Lung (tissue), 12 donors: ENCODE measurements around the gene SLC29A3. TPM values are rescaled to one million over a fixed set of nuclear protein-coding genes. Genes with fewer than 3 reads are reported as not detected.

Experiments used
- ATAC-seq: fragments of 200-7000 bp; cut with Tn5 transposase; one replicate; pipeline ENCODE4 v1.9.1; 2020; ENCODE audit warnings: moderate number of reproducible peaks; ENCODE audit not compliant: insufficient read depth, low FRiP score
- DNase-seq, 3 donors: peaks; one replicate each; pipeline ENCODE4 v3.0.0-alpha.2; 2013 to 2017
- H3K27ac ChIP-seq, 2 donors: one replicate each; pipeline ENCODE4 v1.5.1; 2013; ENCODE audit warnings: mild to moderate bottlenecking in 2 of 2, moderate library complexity in 2 of 2, control low read depth in 1 of 2, inconsistent platforms in 1 of 2, low read depth in 1 of 2, low read length in 1 of 2
- H3K27me3 ChIP-seq, 3 donors: one replicate each; pipeline ENCODE4 v1.5.1; 2013; ENCODE audit warnings: low read length in 2 of 3; ENCODE audit not compliant: control insufficient read depth in 3 of 3, insufficient read depth in 3 of 3
- H3K36me3 ChIP-seq, 4 donors: one replicate each; pipeline ENCODE4 v1.5.1; 2013; ENCODE audit warnings: low read length in 4 of 4, mild to moderate bottlenecking in 1 of 4, moderate library complexity in 1 of 4; ENCODE audit not compliant: control insufficient read depth in 4 of 4, insufficient read depth in 4 of 4
- H3K4me1 ChIP-seq, 5 donors: one replicate each; pipeline ENCODE4 v1.5.1; 2013; ENCODE audit warnings: low read length in 5 of 5, mild to moderate bottlenecking in 2 of 5, moderate library complexity in 1 of 5; ENCODE audit not compliant: control insufficient read depth in 5 of 5, insufficient read depth in 5 of 5
- H3K4me3 ChIP-seq: one replicate; pipeline ENCODE4 v1.5.1; 2013; ENCODE audit warnings: mild to moderate bottlenecking, control low read depth, moderate library complexity
- H3K9ac ChIP-seq, 2 donors: one replicate each; pipeline ENCODE4 v1.5.1; 2013; ENCODE audit warnings: low read length in 2 of 2, control low read depth in 1 of 2; ENCODE audit not compliant: insufficient read depth in 1 of 2
- H3K9me3 ChIP-seq, 4 donors: one replicate each; pipeline ENCODE4 v1.5.1; 2013; ENCODE audit warnings: low read length in 3 of 4, mild to moderate bottlenecking in 1 of 4, moderate library complexity in 1 of 4; ENCODE audit not compliant: control insufficient read depth in 4 of 4, insufficient read depth in 3 of 4
- CTCF ChIP-seq: IDR thresholded peaks from 2 replicates; pipeline ENCODE4 v1.5.1; 2012; ENCODE audit warnings: mild to moderate bottlenecking; ENCODE audit errors: control extremely low read depth, extremely low read depth
- WGBS, 2 donors: extraction: QIAGEN DNeasy Blood & Tissue Kit; methylation state at CpG; one replicate each; pipeline ENCODE4 v1.1.7; 2013; 5-methylcytosine and 5-hydroxymethylcytosine counted together
- polyA plus RNA-seq, 2 donors: library from polyadenylated mRNA; stranded (reverse); fragments of 200-250 nt; gene quantifications; one replicate each; pipeline ENCODE4 v1.2.1, GENCODE V29; 2013
- total RNA-seq, 2 donors: library from RNA; depleted of rRNA in 1 of 2; stranded (reverse); fragments of >200 nt in 1 of 2; gene quantifications; one replicate each; pipeline ENCODE4 v1.2.1, GENCODE V29; 2014 to 2021
- donor health status: control.
- donor health status: control.
- donor health status: Bipolar disorder and iron deficiency.
- donor health status: healthy.
- donor health status: DM: yes; HTN: yes; CAD: no.

The SLC29A3 gene
- total and polyA plus RNA-seq, 4 donors, result 4.9 to 9.6 (median 5.4) TPM

GRCh38 chr10:71359364-71360046 is 40.4 kb downstream of the SLC29A3 start:
- no peaks in the 10 kb centered on the region for H3K9me3 ChIP-seq
- TF ChIP-seq CTCF, result no peak
- H3K27me3 ChIP-seq, result no peaks in the 10 kb centered on the region
- ATAC-seq (no peak), DNase-seq (no peak)
- peak overlapping the region in 1 of 2 donors; percentile 64 for H3K27ac ChIP-seq
- peaks cover 0 to 6% (median 0%) of the 10 kb centered on the region in 5 donors for H3K4me1 ChIP-seq
- H3K4me3 ChIP-seq, result no peak overlapping the region
- peaks cover 0 to 26% (median 3%) of the 10 kb centered on the region in 4 donors for H3K36me3 ChIP-seq
- no peak overlapping the region for H3K9ac ChIP-seq
- WGBS, 2 donors, result 33 to 50% methylated on average over 9 of the region's 9 CpGs

- WGBS, 2 donors, result 85 to 91% methylated on average over 2 of the region's 2 CpGs
- DNase-seq, result no peak
- Histone ChIP-seq H3K36me3 (peaks cover 0 to 23% (median 1%) of the 10 kb centered on the region in 4 donors), H3K4me3 (no peak overlapping the region), H3K9ac (no peak overlapping the region), H3K4me1 (peaks cover 0 to 6% (median 0%) of the 10 kb centered on the region in 5 donors), H3K9me3 (no peaks in the 10 kb centered on the region), H3K27me3 (no peaks in the 10 kb centered on the region), H3K27ac (no peak overlapping the region)
- TF ChIP-seq CTCF, result no peak
- no peak for ATAC-seq
Measured at GRCh38 chr10:71360735-71361134, 41.7 kb downstream of the SLC29A3 start.

DNA sequence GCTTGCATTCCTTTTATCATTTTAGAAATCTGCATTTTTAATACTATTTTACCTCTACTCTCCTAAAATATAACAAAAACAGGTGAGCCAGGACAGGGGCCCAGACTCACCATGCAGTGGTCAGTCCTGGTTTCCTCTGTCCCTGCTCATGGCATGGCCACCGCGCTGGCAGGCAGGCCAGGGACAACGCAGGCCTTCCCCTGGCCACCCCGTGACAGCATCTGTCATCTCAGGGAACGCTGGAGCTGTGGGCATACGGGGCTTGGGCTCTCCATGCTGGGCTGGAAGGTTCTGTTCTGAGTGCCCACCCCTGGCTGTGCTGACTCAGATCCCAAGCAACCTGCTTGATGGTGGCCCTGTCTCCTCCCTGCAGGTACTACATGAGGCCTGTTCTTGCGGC is 42.5 kb downstream of the SLC29A3 start:
- H3K9me3 ChIP-seq, result no peaks in the 10 kb centered on the region
- H3K9ac ChIP-seq, result no peak overlapping the region
- no peak overlapping the region for H3K4me3 ChIP-seq
- H3K36me3 ChIP-seq, result peaks cover 0 to 21% (median 0%) of the 10 kb centered on the region in 4 donors
- no peak overlapping the region for H3K27ac ChIP-seq
- H3K27me3 ChIP-seq, result no peaks in the 10 kb centered on the region
- no peak for ATAC-seq
- no peak for TF ChIP-seq CTCF
- peaks cover 0 to 6% (median 0%) of the 10 kb centered on the region in 5 donors for H3K4me1 ChIP-seq
- 95 to 96% methylated on average over 7 of the region's 7 CpGs for WGBS, 2 donors
- DNase-seq, result no peak
